K562 (cell line): ENCODE results near the gene DIRAS2. TPM values are rescaled to one million over a fixed set of nuclear protein-coding genes. Genes with fewer than 3 reads are reported as not detected.

Source experiments
- ATAC-seq: fragments of 200-7000 bp; cut with Tn5 transposase; 3 replicates; pipeline ENCODE4 v1.9.1; 2020; ENCODE audit warnings: moderate library complexity
- BruUV-seq: library from RNA; stranded (reverse); fragments of 400-500 nt; replicated peaks from 2 replicates; lab custom pipeline; 2021; lab: Mats Ljungman, UMichigan
- CTCF ChIA-PET: fragments of 300-600 bp; formaldehyde crosslinking; extraction: SDS; loops from one replicate; lab custom pipeline; 2021; ENCODE audit warnings: low intra/inter-chr PET ratio; lab: Yijun Ruan, JAX
- POLR2A ChIA-PET: fragments of 300-600, 350-650 bp; sonication (Branson Sonifier 250); formaldehyde crosslinking; extraction: SDS; loops from one replicate; lab custom pipeline; 2021; ENCODE audit warnings: antibody characterized with exemption, inconsistent platforms; lab: Yijun Ruan, JAX
- DNase-seq, 4 experiments: peaks; one replicate each; pipeline versions ENCODE4 v3.0.0 to v3.0.0-alpha.2; 2011 to 2018; ENCODE audit warnings: low spot score in 3 of 4, mixed read lengths in 3 of 4; ENCODE audit errors: extremely low read depth in 1 of 4
- FAIRE-seq: peaks from 2 replicates; lab custom pipeline; 2011; peaks lifted over from hg19 to GRCh38; lab: Jason Lieb, UNC
- H2AFZ ChIP-seq: 2 replicates; pipeline ENCODE4 v1.6.0; 2011; ENCODE audit warnings: low read depth, low read length, control low read depth, inconsistent platforms
- H3K27ac ChIP-seq: fragments of 200-600 bp; 3 replicates; pipeline ENCODE4 v1.8.0; 2011; ENCODE audit warnings: low read depth, mild to moderate bottlenecking, control low read depth, inconsistent platforms, low read length, moderate library complexity, mixed read lengths; ENCODE audit errors: extremely low read depth
- H3K27me3 ChIP-seq, 2 experiments: fragments of 300-600 bp in 1 of 2; 2 replicates in 1 of 2; 3 replicates in 1 of 2; pipeline versions ENCODE4 v1.6.0 to v1.8.0; 2011; ENCODE audit warnings: inconsistent platforms in 2 of 2, low read length in 2 of 2, mild to moderate bottlenecking in 1 of 2, mixed read lengths in 1 of 2, moderate library complexity in 1 of 2; ENCODE audit not compliant: control insufficient read depth in 2 of 2, insufficient read depth in 2 of 2
- H3K36me3 ChIP-seq: fragments of 300-600 bp; 3 replicates; pipeline ENCODE4 v1.8.0; 2011; ENCODE audit warnings: mild to moderate bottlenecking, low read length, inconsistent platforms; ENCODE audit not compliant: control insufficient read depth, insufficient read depth
- H3K4me1 ChIP-seq, 2 experiments: fragments of 200-600 bp in 1 of 2; replicated peaks in 1 of 2; 2 replicates in 1 of 2; 3 replicates in 1 of 2; pipeline versions ENCODE4 v1.5.1 to v1.8.0; 2011; ENCODE audit warnings: inconsistent platforms in 2 of 2, low read length in 2 of 2, mild to moderate bottlenecking in 1 of 2, mixed read lengths in 1 of 2, moderate library complexity in 1 of 2; ENCODE audit not compliant: control insufficient read depth in 2 of 2, insufficient read depth in 2 of 2
- H3K4me2 ChIP-seq: 2 replicates; pipeline ENCODE4 v1.6.1; 2011; ENCODE audit warnings: low read length, control low read depth, inconsistent platforms, mixed read lengths; ENCODE audit not compliant: insufficient read depth
- H3K4me3 ChIP-seq: fragments of 200-600 bp; sonication (generic), shearing (Covaris generic); 2 replicates; pipeline ENCODE4 v1.5.1; 2016; ENCODE audit warnings: control low read depth, inconsistent platforms
- H3K79me2 ChIP-seq: fragments of 200-600 bp; 3 replicates; pipeline ENCODE4 v1.8.0; 2011; ENCODE audit warnings: low read length, inconsistent platforms; ENCODE audit not compliant: control insufficient read depth, insufficient read depth
- H3K9ac ChIP-seq, 2 experiments: 2 replicates each; pipeline versions ENCODE4 v1.6.0 to v1.6.1; 2011; ENCODE audit warnings: low read depth in 2 of 2, low read length in 2 of 2, control low read depth in 1 of 2, inconsistent platforms in 1 of 2, mild to moderate bottlenecking in 1 of 2, mixed read lengths in 1 of 2; ENCODE audit not compliant: insufficient read depth in 1 of 2
- H3K9me1 ChIP-seq: one replicate; pipeline ENCODE4 v1.6.0; 2011; ENCODE audit warnings: inconsistent platforms, mild to moderate bottlenecking, low read length, moderate library complexity; ENCODE audit not compliant: control insufficient read depth, insufficient read depth
- H3K9me3 ChIP-seq: replicated peaks from 2 replicates; pipeline ENCODE4 v1.5.1; 2011; ENCODE audit warnings: low read depth, low read length, inconsistent platforms; ENCODE audit not compliant: control insufficient read depth, insufficient read depth
- H4K20me1 ChIP-seq: replicated peaks from 2 replicates; pipeline ENCODE4 v1.6.1; 2011; ENCODE audit warnings: low read length, inconsistent platforms, mixed read lengths; ENCODE audit not compliant: control insufficient read depth, insufficient read depth
- ATF7 ChIP-seq: fragments of 450-650 bp; IDR thresholded peaks from 2 replicates; pipeline ENCODE4 v1.7.1; 2014; ENCODE audit warnings: mild to moderate bottlenecking, moderate library complexity
- BRF1 ChIP-seq: IDR thresholded peaks from 3 replicates; pipeline ENCODE4 v1.6.1; 2011; ENCODE audit warnings: borderline replicate concordance, mild to moderate bottlenecking; ENCODE audit not compliant: insufficient read length; ENCODE audit errors: extremely low read depth
- DIDO1 ChIP-seq: fragments of 450-650 bp; IDR thresholded peaks from 2 replicates; pipeline ENCODE4 v1.6.1; 2016; ENCODE audit warnings: low read depth, missing biosample characterization, missing genetic modification characterization
- EGR1 ChIP-seq: fragments of 450-650 bp; conservative IDR thresholded peaks from 2 replicates; pipeline ENCODE4 v1.6.1; 2017; ENCODE audit warnings: mild to moderate bottlenecking
- ILK ChIP-seq: fragments of 450-650 bp; IDR thresholded peaks from 2 replicates; pipeline ENCODE4 v1.6.1; 2016; ENCODE audit warnings: missing genetic modification characterization, low read depth, mild to moderate bottlenecking, missing compliant biosample characterization, moderate library complexity, borderline replicate concordance
- KLF16 ChIP-seq: IDR thresholded peaks from 2 replicates; pipeline ENCODE4 v1.6.1; 2016; ENCODE audit warnings: antibody characterized with exemption
- L3MBTL2 ChIP-seq: fragments of 450-650 bp; IDR thresholded peaks from 2 replicates; pipeline ENCODE4 v1.6.1; 2016; ENCODE audit warnings: mild to moderate bottlenecking, moderate library complexity
- LEF1 ChIP-seq: fragments of 450-650 bp; IDR thresholded peaks from 2 replicates; pipeline ENCODE4 v1.6.1; 2016; ENCODE audit warnings: mild to moderate bottlenecking
- NR2C1 ChIP-seq, 2 experiments: fragments of 450-650 bp; IDR thresholded peaks; 2 replicates each; pipeline ENCODE4 v1.6.1; 2017; ENCODE audit warnings: mild to moderate bottlenecking in 2 of 2, antibody characterized with exemption in 1 of 2, inconsistent platforms in 1 of 2, missing compliant biosample characterization in 1 of 2, missing genetic modification characterization in 1 of 2
- NR3C1 ChIP-seq: sonication (generic); formaldehyde crosslinking; IDR thresholded peaks from 2 replicates; pipeline ENCODE4 v1.8.1; 2022; ENCODE audit warnings: missing genetic modification reagents
- RFX1 ChIP-seq: fragments of 450-650 bp; IDR thresholded peaks from 2 replicates; pipeline ENCODE4 v1.6.1; 2016; ENCODE audit warnings: mild to moderate bottlenecking, moderate library complexity
- SLC30A9 ChIP-seq: fragments of 250-450 bp; sonication (Bioruptor Pico); IDR thresholded peaks from 2 replicates; pipeline ENCODE4 v1.8.0; 2022; ENCODE audit warnings: mild to moderate bottlenecking, moderate library complexity
- TCF7L2 ChIP-seq: fragments of 150-350 bp; IDR thresholded peaks from 2 replicates; pipeline ENCODE4 v1.6.1; 2016; ENCODE audit warnings: low read depth, mild to moderate bottlenecking, low read length, moderate library complexity
- TEAD2 ChIP-seq: fragments of 450-650 bp; IDR thresholded peaks from 2 replicates; pipeline ENCODE4 v1.6.1; 2016; ENCODE audit warnings: missing genetic modification characterization, control low read depth, missing compliant biosample characterization
- TEAD4 ChIP-seq, 2 experiments: sonication (generic) in 1 of 2; formaldehyde crosslinking in 1 of 2; IDR thresholded peaks; 2 replicates each; pipeline versions ENCODE4 v1.6.1 to v1.8.0; 2012 to 2022; ENCODE audit warnings: borderline replicate concordance in 1 of 2, inconsistent platforms in 1 of 2, low read length in 1 of 2, mild to moderate bottlenecking in 1 of 2, missing genetic modification reagents in 1 of 2
- THRAP3 ChIP-seq: fragments of 450-650 bp; IDR thresholded peaks from 2 replicates; pipeline ENCODE4 v1.6.1; 2016; ENCODE audit warnings: mild to moderate bottlenecking, inconsistent platforms, borderline replicate concordance
- TSC22D4 ChIP-seq: fragments of 450-650 bp; IDR thresholded peaks from 2 replicates; pipeline ENCODE4 v1.6.1; 2016; ENCODE audit warnings: missing genetic modification characterization, missing biosample characterization, control low read depth
- WGBS: fragments of 100-300 bp; shearing (Covaris generic); methylation state at CpG from one replicate; pipeline ENCODE4 v1.1.6; 2016; ENCODE audit warnings: low coverage, mixed read lengths; ENCODE audit not compliant: insufficient coverage; ENCODE audit errors: missing lambda C conversion rate; 5-methylcytosine and 5-hydroxymethylcytosine counted together
- in situ Hi-C: fragments of 300-500 bp; cut with MboI; formaldehyde crosslinking; loops from 4 replicates; pipeline ENCODE4 v1.15.0; 2018; ENCODE audit warnings: inconsistent platforms, mixed read lengths
- intact Hi-C: fragments of 100-400 bp; cut with micrococcal nuclease; formaldehyde crosslinking; loops from 2 replicates; pipeline ENCODE4 v1.14.2; 2022
- polyA plus RNA-seq, 8 experiments: library from polyadenylated mRNA; depleted of rRNA in 4 of 8; stranded (reverse) in 5 of 8; unstranded in 3 of 8; fragments of >200 nt; fragmentation: Nextera tagmentation in 2 of 8; fragmentation: Illumina TruSeq in 1 of 8; extraction: Ambion mirVana in 2 of 8; extraction: Trizol in 1 of 8; gene quantifications; 2 replicates each; pipeline versions ENCODE4 v1.2.1 to v1.2.3, GENCODE V29; 2011 to 2014; ENCODE audit warnings: inconsistent platforms in 1 of 8, missing spikeins in 1 of 8
- total RNA-seq, 7 experiments: library from RNA; depleted of rRNA in 6 of 7; stranded (reverse); fragments of >200 nt in 6 of 7; fragmentation: Illumina TruSeq in 2 of 7; extraction: Trizol in 2 of 7; gene quantifications; 2 replicates each; pipeline versions ENCODE4 v1.2.1 to v1.2.3, GENCODE V29; 2011 to 2021; ENCODE audit warnings: low replicate concordance in 1 of 7
- TF ChIP-seq, protein P1 (sequence below): sonication (generic); IDR thresholded peaks from 2 replicates; pipeline ENCODE4 v1.6.1; 2016
- TF ChIP-seq, protein P2 (sequence below): fragments of 250-450 bp; sonication (Bioruptor Pico); IDR thresholded peaks from 2 replicates; pipeline ENCODE4 v1.8.0; 2022; ENCODE audit warnings: moderate library complexity, mild to moderate bottlenecking, inconsistent platforms

The DIRAS2 gene
- total and polyA plus RNA-seq, 9 of the 15 experiments (the other 6 are each of a cell fraction or from before 2014, with no cell fraction given): not detected

GRCh38 chr9:90611121-90611520 lies 31.5 kb downstream of the DIRAS2 start:
- Histone ChIP-seq H3K9me1 (no peaks in the 10 kb centered on the region), H3K4me1 (no peaks in the 10 kb centered on the region; a peak in 1 of 5 replicates), H3K27me3 (peaks cover 0 to 18% of the 10 kb centered on the region in 2 experiments; a peak in 3 of 5 replicates), H4K20me1 (no peaks in the 10 kb centered on the region), H3K36me3 (no peaks in the 10 kb centered on the region)
- intact Hi-C loops: no loop called here
- DNase-seq: no peak
- TF ChIP-seq TEAD4 (IDR thresholded peaks at IDR 0.05; ENCODE audit: low read length): no peak
- no peak for TF ChIP-seq TEAD4 (CRISPR knock-in tag; IDR thresholded peaks at IDR 0.05; ENCODE audit: borderline replicate concordance)
- TF ChIP-seq SLC30A9: no peak
- TF ChIP-seq, protein P1, sequence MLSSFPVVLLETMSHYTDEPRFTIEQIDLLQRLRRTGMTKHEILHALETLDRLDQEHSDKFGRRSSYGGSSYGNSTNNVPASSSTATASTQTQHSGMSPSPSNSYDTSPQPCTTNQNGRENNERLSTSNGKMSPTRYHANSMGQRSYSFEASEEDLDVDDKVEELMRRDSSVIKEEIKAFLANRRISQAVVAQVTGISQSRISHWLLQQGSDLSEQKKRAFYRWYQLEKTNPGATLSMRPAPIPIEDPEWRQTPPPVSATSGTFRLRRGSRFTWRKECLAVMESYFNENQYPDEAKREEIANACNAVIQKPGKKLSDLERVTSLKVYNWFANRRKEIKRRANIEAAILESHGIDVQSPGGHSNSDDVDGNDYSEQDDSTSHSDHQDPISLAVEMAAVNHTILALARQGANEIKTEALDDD: no peak
- no peak for TF ChIP-seq TCF7L2
- no peak for TF ChIP-seq EGR1
- no peak for TF ChIP-seq NR2C1 (IDR thresholded peaks at IDR 0.05)
- TF ChIP-seq NR2C1 (tag; IDR thresholded peaks at IDR 0.05): no peak
- TF ChIP-seq ATF7: no peak
- no peak for TF ChIP-seq THRAP3
- no peak for TF ChIP-seq TSC22D4
- no peak for TF ChIP-seq ILK (tag)
- TF ChIP-seq RFX1: no peak
- TF ChIP-seq L3MBTL2: no peak
- TF ChIP-seq BRF1: no peak
- TF ChIP-seq DIDO1 (tag): no peak
- TF ChIP-seq KLF16: no peak
- TF ChIP-seq, protein P2, sequence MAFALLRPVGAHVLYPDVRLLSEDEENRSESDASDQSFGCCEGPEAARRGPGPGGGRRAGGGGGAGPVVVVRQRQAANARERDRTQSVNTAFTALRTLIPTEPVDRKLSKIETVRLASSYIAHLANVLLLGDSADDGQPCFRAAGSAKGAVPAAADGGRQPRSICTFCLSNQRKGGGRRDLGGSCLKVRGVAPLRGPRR: no peak
- TF ChIP-seq NR3C1 (CRISPR knock-in tag): no peak
- TF ChIP-seq LEF1: no peak
- no peak for TF ChIP-seq TEAD2
- TF ChIP-seq, all 486 proteins: peak for 0
- no peak overlapping the region for H2AFZ ChIP-seq
- no peak overlapping the region for H3K4me3 ChIP-seq
- no peak for ATAC-seq
- no peak overlapping the region for H3K9ac ChIP-seq
- CTCF ChIA-PET: no interaction called here
- H3K79me2 ChIP-seq: no peaks in the 10 kb centered on the region
- in situ Hi-C loops: no loop called here
- POLR2A ChIA-PET: interaction anchor here (1.5 kb wide), 1 partner anchor 59 kb away, joined by 4 read pairs; no protein-coding TSS in a partner anchor
- no peak overlapping the region for H3K4me2 ChIP-seq
- no TSS peak for BruUV-seq
- no peaks in the 10 kb centered on the region for H3K9me3 ChIP-seq
- WGBS: 0% methylated on average over 6 of the region's 7 CpGs
- no peak for FAIRE-seq
- H3K27ac ChIP-seq: no peak overlapping the region
